Activated T-cell treated with anti-CD3 and anti-CD28 coated beads, Interleukin-2, amount 50 U/mL, for 72 hours (primary cell): ENCODE results near the gene TLE3. TPM values are rescaled to one million over a fixed set of nuclear protein-coding genes. Genes with fewer than 3 reads are reported as not detected.

ENCODE experiments used
- ATAC-seq, 2 donors: fragments of 150-1000 bp; cut with Tn5 transposase; replicated peaks in 1 of 2; 2 replicates each; pipeline ENCODE4 v1.10.0; 2021; ENCODE audit warnings: moderate library complexity in 2 of 2, mild to moderate bottlenecking in 1 of 2
- DNase-seq, 2 donors: peaks; one replicate each; pipeline ENCODE4 v3.0.0; 2021 to 2022; ENCODE audit warnings: mixed read lengths in 1 of 2
- H3K27ac Mint-ChIP-seq: one replicate; pipeline ENCODE4 v1.8.0; 2022; ENCODE audit warnings: mild to moderate bottlenecking, moderate library complexity, mixed read lengths
- H3K27me3 Mint-ChIP-seq: one replicate; pipeline ENCODE4 v1.8.0; 2022; ENCODE audit warnings: low read depth, mixed read lengths
- H3K36me3 Mint-ChIP-seq, 2 donors: one replicate each; pipeline ENCODE4 v1.8.0; 2022; ENCODE audit warnings: mixed read lengths in 2 of 2, mild to moderate bottlenecking in 1 of 2; ENCODE audit not compliant: insufficient read depth in 2 of 2
- H3K4me1 Mint-ChIP-seq: one replicate; pipeline ENCODE4 v1.8.0; 2022; ENCODE audit warnings: low read depth, mixed read lengths
- H3K4me3 Mint-ChIP-seq, 2 donors: one replicate each; pipeline ENCODE4 v1.8.0; 2022; ENCODE audit warnings: mild to moderate bottlenecking in 2 of 2, mixed read lengths in 2 of 2, moderate library complexity in 2 of 2
- H3K9me3 Mint-ChIP-seq, 2 donors: one replicate each; pipeline ENCODE4 v1.8.0; 2022; ENCODE audit warnings: mixed read lengths in 2 of 2
- total RNA-seq, 2 donors: library from RNA; stranded (reverse); gene quantifications; one replicate each; pipeline ENCODE4 v1.2.3, GENCODE V29; 2022

TLE3 gene
- total RNA-seq, 2 donors from 2014 or later, result 84.6 to 112 TPM

- Mint-ChIP-seq H3K4me3 (no peak overlapping the region), H3K9me3 (no peaks in the 10 kb centered on the region), H3K27me3 (no peaks in the 10 kb centered on the region), H3K4me1 (peaks cover 9% of the 10 kb centered on the region), H3K36me3 (peaks cover 10 to 18% of the 10 kb centered on the region in 2 donors), H3K27ac (no peak overlapping the region)
- no peak for ATAC-seq
- DNase-seq, result no peak
Measured at GRCh38 chr15:70066447-70066846, 31.3 kb downstream of the TLE3 start.

GRCh38 chr15:70066004-70066403, 31.7 kb downstream of the TLE3 start:
- Mint-ChIP-seq H3K36me3 (peaks cover 8 to 15% of the 10 kb centered on the region in 2 donors), H3K4me3 (no peak overlapping the region), H3K9me3 (no peaks in the 10 kb centered on the region), H3K27me3 (no peaks in the 10 kb centered on the region), H3K4me1 (peaks cover 5% of the 10 kb centered on the region), H3K27ac (no peak overlapping the region)
- no peak for ATAC-seq
- DNase-seq, result no peak

GRCh38 chr15:70065006-70065722, 32.6 kb downstream of the TLE3 start:
- ATAC-seq (no peak), DNase-seq (no peak)
- H3K4me3 Mint-ChIP-seq, result no peak overlapping the region
- peaks cover 8 to 12% of the 10 kb centered on the region in 2 donors for H3K36me3 Mint-ChIP-seq
- no peaks in the 10 kb centered on the region for H3K9me3 Mint-ChIP-seq
- H3K4me1 Mint-ChIP-seq, result no peaks in the 10 kb centered on the region
- H3K27me3 Mint-ChIP-seq, result no peaks in the 10 kb centered on the region
- no peak overlapping the region for H3K27ac Mint-ChIP-seq

- Mint-ChIP-seq H3K4me3 (no peak overlapping the region), H3K27me3 (no peaks in the 10 kb centered on the region)
- no peak for ATAC-seq
Measured at GRCh38 chr15:70064441-70064840, 33.3 kb downstream of the TLE3 start.

GRCh38 chr15:70063980-70064379, 33.7 kb downstream of the TLE3 start:
- no peak overlapping the region for H3K4me3 Mint-ChIP-seq
- H3K27ac Mint-ChIP-seq, result no peak overlapping the region

More at GRCh38 chr15:70064441-70064840, 33.3 kb downstream of the TLE3 start:
- DNase-seq, result no peak
- no peak overlapping the region for H3K27ac Mint-ChIP-seq
- peaks cover 9 to 16% of the 10 kb centered on the region in 2 donors for H3K36me3 Mint-ChIP-seq
- H3K9me3 Mint-ChIP-seq, result no peaks in the 10 kb centered on the region
- H3K4me1 Mint-ChIP-seq, result no peaks in the 10 kb centered on the region

GRCh38 chr15:70063261-70063925, 34.3 kb downstream of the TLE3 start:
- H3K4me3 Mint-ChIP-seq, result no peak overlapping the region
- peaks cover 4 to 17% of the 10 kb centered on the region in 2 donors for H3K36me3 Mint-ChIP-seq
- H3K27me3 Mint-ChIP-seq, result no peaks in the 10 kb centered on the region
- H3K4me1 Mint-ChIP-seq, result no peaks in the 10 kb centered on the region
- H3K9me3 Mint-ChIP-seq, result no peaks in the 10 kb centered on the region
- ATAC-seq (no peak), DNase-seq (no peak)
- H3K27ac Mint-ChIP-seq, result no peak overlapping the region

More at GRCh38 chr15:70063980-70064379, 33.7 kb downstream of the TLE3 start:
- Mint-ChIP-seq H3K36me3 (peaks cover 9 to 19% of the 10 kb centered on the region in 2 donors), H3K27me3 (no peaks in the 10 kb centered on the region), H3K9me3 (no peaks in the 10 kb centered on the region), H3K4me1 (no peaks in the 10 kb centered on the region)
- ATAC-seq, result no peak
- no peak for DNase-seq

GRCh38 chr15:70062321-70062956, 35.3 kb downstream of the TLE3 start:
- Mint-ChIP-seq H3K4me1 (no peaks in the 10 kb centered on the region), H3K9me3 (no peaks in the 10 kb centered on the region), H3K4me3 (no peak overlapping the region), H3K36me3 (peaks cover 4 to 17% of the 10 kb centered on the region in 2 donors), H3K27me3 (no peaks in the 10 kb centered on the region), H3K27ac (no peak overlapping the region)
- DNase-seq (no peak), ATAC-seq (no peak)

GRCh38 chr15:70061696-70062270, 35.9 kb downstream of the TLE3 start:
- no peak overlapping the region for H3K27ac Mint-ChIP-seq

GRCh38 chr15:70060993-70061305, 36.8 kb downstream of the TLE3 start:
- DNase-seq (no peak), ATAC-seq (no peak)
- H3K4me3 Mint-ChIP-seq, result no peak overlapping the region
- peaks cover 4 to 17% of the 10 kb centered on the region in 2 donors for H3K36me3 Mint-ChIP-seq
- no peaks in the 10 kb centered on the region for H3K9me3 Mint-ChIP-seq
- H3K27ac Mint-ChIP-seq, result no peak overlapping the region
- H3K27me3 Mint-ChIP-seq, result no peaks in the 10 kb centered on the region
- no peaks in the 10 kb centered on the region for H3K4me1 Mint-ChIP-seq

More at GRCh38 chr15:70061696-70062270, 35.9 kb downstream of the TLE3 start:
- DNase-seq (no peak), ATAC-seq (no peak)
- no peaks in the 10 kb centered on the region for H3K9me3 Mint-ChIP-seq
- H3K36me3 Mint-ChIP-seq, result peaks cover 4 to 17% of the 10 kb centered on the region in 2 donors
- no peak overlapping the region for H3K4me3 Mint-ChIP-seq
- no peaks in the 10 kb centered on the region for H3K27me3 Mint-ChIP-seq
- H3K4me1 Mint-ChIP-seq, result no peaks in the 10 kb centered on the region

- H3K27ac Mint-ChIP-seq, result no peak overlapping the region
- no peak overlapping the region for H3K4me3 Mint-ChIP-seq
- H3K36me3 Mint-ChIP-seq, result peaks cover 4 to 19% of the 10 kb centered on the region in 2 donors
Measured at GRCh38 chr15:70060214-70060992, 37.3 kb downstream of the TLE3 start.

GRCh38 chr15:70059476-70060213, 38.1 kb downstream of the TLE3 start:
- H3K27me3 Mint-ChIP-seq, result no peaks in the 10 kb centered on the region
- no peak overlapping the region for H3K27ac Mint-ChIP-seq
- no peaks in the 10 kb centered on the region for H3K9me3 Mint-ChIP-seq
- DNase-seq (no peak), ATAC-seq (no peak)
- H3K4me3 Mint-ChIP-seq, result no peak overlapping the region
- no peaks in the 10 kb centered on the region for H3K4me1 Mint-ChIP-seq
- H3K36me3 Mint-ChIP-seq, result peaks cover 4 to 20% of the 10 kb centered on the region in 2 donors

More at GRCh38 chr15:70060214-70060992, 37.3 kb downstream of the TLE3 start:
- ATAC-seq, result no peak
- Mint-ChIP-seq H3K4me1 (no peaks in the 10 kb centered on the region), H3K9me3 (no peaks in the 10 kb centered on the region), H3K27me3 (no peaks in the 10 kb centered on the region)
- no peak for DNase-seq
